T-helper 1 cell (primary cell): ENCODE measurements around the gene ZFX.
A peak's percentile ranks its signal among the peaks of the same experiment; 100 is the strongest.

Experiments
- DNase-seq, 5 donors: peaks; one replicate each; pipeline ENCODE4 v3.0.0-alpha.2; 2012 to 2020

ZFX gene

GRCh38 chrX:24242649-24243175 is 93.2 kb downstream of the ZFX start:
- no peak for DNase-seq

- no peak for DNase-seq
These were observed 93.7 kb downstream of the ZFX start for GRCh38 chrX:24243188-24243587.

GRCh38 chrX:24243692-24244091 is 94.2 kb downstream of the ZFX start:
- DNase-seq, result no peak

- DNase-seq, result no peak
These were observed 95.7 kb downstream of the ZFX start for GRCh38 chrX:24245202-24245601.

GRCh38 chrX:24248042-24248441 is 98.5 kb downstream of the ZFX start:
- DNase-seq, result no peak

DNA sequence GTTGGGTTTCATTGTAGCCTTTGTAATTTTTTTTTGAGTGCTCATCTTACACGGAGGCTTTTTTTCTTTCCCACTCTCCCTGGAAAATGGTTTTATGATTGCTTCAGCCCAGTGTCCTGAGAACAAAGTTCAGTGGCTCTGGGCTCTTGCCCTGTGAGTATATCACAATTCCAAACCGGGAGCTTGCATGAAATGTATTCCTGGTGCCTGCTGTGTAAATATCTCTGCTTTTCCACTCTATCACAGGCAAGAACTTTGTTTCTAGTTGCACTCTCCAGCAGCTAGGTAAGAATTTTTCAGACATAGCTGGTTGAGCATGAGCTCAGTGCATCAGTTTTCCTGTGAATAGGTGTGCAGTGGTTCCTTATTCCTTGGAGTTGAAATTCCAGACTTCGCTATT is 103.5 kb downstream of the ZFX start:
- DNase-seq, result no peak

DNA sequence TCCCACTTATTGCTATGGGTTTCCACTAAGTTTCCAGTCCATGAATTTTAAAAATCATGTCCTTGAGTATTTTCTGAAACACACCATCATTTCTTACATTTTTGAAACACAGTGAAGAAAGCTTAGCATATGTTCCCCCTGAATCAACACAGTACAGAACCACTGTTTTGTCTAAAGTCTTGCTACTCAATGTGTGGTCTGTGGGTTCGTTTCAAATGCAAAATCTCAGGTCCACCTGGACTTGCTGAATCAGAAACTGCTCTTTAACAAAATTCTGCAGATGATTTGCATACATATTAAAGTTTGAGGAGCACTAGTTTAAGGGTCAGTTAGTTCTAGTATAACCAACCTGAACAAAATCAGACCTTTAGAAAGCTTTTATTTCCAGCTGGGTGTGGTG is 103.9 kb downstream of the ZFX start:
- DNase-seq, result no peak

GRCh38 chrX:24257011-24257410 is 107.5 kb downstream of the ZFX start:
- DNase-seq, result no peak

DNA sequence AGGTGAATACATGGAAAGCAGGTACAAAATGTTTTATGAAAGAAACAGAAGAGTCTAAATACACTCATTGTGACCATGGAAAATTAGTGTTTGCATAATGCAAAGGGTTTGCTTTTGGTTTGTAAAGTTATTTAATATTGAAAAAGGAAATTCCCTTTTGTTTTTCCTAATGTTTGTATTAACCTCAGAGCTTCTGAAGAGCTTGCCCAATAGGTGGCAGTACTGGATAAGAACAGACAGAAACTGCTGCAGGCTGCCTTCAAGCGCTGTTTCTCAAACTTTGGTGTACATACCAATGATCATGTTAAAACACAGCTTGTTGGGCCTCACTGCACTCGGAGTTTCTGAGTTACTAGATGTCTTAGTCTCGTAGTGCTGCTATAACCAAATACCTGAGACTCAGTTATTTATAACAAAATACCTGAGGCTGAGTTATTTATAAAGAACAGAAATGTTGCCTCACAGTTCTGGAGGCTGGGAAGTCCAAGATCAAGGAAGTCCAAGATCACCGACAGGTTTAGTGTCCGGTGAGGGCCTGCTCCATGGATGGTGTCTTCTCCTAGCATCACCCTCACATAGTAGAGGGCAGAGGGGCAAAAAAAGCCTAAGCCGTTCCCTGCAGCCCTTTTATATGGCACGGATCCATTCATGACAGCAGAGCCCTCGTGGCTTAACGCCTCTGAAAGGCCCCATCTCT is 110.2 kb downstream of the ZFX start:
- peak in 2 of 5 donors; percentile 1 to 53 for DNase-seq

- peak in 1 of 5 donors; percentile 51 for DNase-seq
These were observed 111.5 kb downstream of the ZFX start for GRCh38 chrX:24260842-24261550.

- no peak for DNase-seq
These were observed 112.8 kb downstream of the ZFX start for GRCh38 chrX:24262309-24262708.

DNA sequence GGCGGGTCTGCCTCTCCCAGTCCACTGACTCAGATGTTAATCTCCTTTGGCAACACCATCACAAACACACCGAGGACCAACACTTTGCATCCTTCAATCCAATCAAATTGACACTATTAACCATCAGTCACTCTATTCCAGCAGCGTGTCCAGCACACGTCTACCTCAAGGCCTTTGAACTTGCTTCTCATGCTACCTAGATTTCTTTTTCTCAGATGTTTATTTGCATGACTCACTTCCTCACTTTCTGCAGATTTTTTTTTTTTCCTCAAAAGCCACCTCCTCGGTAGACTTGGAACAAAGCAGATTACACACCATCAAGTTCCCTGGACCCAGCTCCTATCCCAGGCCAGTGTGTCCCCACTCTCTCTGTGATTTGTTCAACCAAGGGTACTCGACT is 114.9 kb downstream of the ZFX start:
- no peak for DNase-seq
